Measurements from ENCODE around the gene SLC9A7. TPM values are rescaled to one million over a fixed set of nuclear protein-coding genes. Genes with fewer than 3 reads are reported as not detected.
"Not testable (repeated sequence)": the region's sequence is repeated elsewhere in the genome, so short reads cannot be mapped to it uniquely, and the experiment has no call there.

The SLC9A7 gene
- total RNA-seq, 1 donor from 2014 or later, result 10.7 TPM

DNA sequence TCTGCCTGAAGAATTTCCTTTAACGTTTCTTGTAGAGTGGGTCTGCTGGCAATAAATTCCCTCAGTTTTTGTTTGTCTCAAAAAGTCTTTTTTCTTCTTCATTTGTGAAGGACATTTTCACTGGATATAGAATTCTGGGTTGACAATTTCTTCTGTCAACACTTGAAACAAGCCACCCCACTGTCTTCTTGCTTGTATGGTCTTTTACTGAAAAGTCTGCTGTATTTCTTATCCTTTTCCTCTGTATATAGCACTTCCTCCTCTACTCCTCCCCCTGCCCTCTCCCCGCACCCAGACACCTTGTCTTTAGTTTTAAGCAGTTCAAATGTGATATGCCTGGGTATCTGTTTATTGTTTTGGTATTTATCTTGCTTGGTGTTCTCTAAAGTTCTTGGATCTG is 23.3 kb downstream of the SLC9A7 start:
- DNase-seq (ENCODE audit: low read depth), result no peak
- TF ChIP-seq, protein P1, sequence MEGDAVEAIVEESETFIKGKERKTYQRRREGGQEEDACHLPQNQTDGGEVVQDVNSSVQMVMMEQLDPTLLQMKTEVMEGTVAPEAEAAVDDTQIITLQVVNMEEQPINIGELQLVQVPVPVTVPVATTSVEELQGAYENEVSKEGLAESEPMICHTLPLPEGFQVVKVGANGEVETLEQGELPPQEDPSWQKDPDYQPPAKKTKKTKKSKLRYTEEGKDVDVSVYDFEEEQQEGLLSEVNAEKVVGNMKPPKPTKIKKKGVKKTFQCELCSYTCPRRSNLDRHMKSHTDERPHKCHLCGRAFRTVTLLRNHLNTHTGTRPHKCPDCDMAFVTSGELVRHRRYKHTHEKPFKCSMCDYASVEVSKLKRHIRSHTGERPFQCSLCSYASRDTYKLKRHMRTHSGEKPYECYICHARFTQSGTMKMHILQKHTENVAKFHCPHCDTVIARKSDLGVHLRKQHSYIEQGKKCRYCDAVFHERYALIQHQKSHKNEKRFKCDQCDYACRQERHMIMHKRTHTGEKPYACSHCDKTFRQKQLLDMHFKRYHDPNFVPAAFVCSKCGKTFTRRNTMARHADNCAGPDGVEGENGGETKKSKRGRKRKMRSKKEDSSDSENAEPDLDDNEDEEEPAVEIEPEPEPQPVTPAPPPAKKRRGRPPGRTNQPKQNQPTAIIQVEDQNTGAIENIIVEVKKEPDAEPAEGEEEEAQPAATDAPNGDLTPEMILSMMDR (conservative IDR thresholded peaks at IDR 0.05; ENCODE audit: low read depth, low read length), result no peak
- no peak overlapping the region for H3K4me3 ChIP-seq (ENCODE audit: low read depth, low read length)

DNA sequence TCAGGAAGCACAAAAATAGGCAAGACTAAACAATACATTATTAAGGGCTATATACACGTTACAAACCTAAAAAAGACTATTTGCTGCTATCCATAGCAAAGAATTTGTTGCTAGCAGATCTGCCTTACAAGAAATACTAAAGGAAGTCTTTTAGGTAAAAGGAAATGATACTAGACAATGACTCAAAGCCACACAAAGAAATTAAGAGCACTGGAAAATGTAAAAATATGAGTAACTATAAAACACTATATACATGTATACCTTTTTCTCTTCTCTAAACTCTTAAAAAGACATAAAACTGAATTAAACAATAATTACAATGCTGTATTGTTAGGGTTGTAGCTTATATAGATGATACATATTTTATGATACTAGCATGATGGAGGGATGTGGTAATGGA is 25.7 kb downstream of the SLC9A7 start:
- TF ChIP-seq, protein P1 (conservative IDR thresholded peaks at IDR 0.05; ENCODE audit: low read depth, low read length), result no peak
- DNase-seq (ENCODE audit: low read depth), result no peak
- no peak overlapping the region for H3K4me3 ChIP-seq (ENCODE audit: low read depth, low read length)

DNA sequence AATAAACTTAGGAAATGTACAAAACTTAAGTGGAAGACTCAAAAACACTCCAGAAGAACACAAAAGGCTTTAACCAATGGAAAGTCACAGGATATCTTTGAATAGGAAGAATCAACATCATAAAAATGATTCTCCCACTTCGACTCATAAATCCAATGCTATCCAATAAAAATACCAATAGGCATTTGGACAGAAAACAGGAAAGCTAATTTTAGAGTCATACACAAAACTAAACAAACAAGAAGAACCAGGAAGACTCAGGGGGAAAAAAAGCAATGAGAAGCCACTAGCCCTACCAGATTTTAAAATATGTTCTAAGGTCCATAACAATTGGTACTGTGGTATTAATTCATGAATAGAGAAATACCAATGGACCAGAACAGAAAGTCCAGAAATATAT is 28.2 kb downstream of the SLC9A7 start:
- TF ChIP-seq, protein P1 (conservative IDR thresholded peaks at IDR 0.05; ENCODE audit: low read depth, low read length), result no peak
- H3K4me3 ChIP-seq (ENCODE audit: low read depth, low read length), result no peak overlapping the region
- no peak for DNase-seq (ENCODE audit: low read depth)

DNA sequence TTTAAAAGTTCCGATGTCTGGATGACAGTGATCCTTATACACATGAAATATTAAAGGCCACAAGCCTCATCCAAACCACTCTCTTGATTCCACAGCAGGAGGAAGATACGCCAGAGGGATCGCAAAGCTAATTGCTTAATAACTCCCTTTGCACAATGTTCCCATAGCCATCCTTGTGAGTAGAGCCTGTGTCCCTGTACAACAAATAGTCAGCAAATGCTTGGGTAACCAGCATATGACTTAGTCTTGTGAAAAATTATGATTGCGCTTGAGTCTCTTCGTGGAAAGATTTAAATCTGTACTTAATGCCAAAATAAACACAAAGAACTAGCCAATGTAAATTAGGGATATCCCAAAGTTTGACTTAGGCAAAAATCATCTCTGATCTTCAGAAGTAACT is 31.5 kb downstream of the SLC9A7 start:
- no peak overlapping the region for H3K4me3 ChIP-seq (ENCODE audit: low read depth, low read length)
- TF ChIP-seq, protein P1 (conservative IDR thresholded peaks at IDR 0.05; ENCODE audit: low read depth, low read length), result no peak
- DNase-seq (ENCODE audit: low read depth), result no peak

DNA sequence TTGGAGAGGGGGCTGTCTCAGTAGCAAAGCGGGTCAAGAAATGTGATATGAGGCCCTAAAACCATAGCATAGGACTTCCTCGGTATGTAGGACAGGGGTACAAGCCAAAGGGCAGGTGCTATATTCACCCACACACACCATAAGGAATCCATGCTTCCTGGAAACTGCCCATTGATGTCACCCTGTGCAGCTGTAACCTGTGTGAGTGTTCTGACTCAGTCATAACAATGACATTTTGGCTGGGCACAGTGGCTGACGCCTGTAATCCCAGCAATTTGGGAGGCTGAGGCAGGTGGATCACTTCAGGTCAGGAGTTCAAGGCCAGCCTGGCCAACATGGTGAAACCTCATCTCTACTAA is 35.4 kb downstream of the SLC9A7 start:
- H3K4me3 ChIP-seq (ENCODE audit: low read depth, low read length); DNase-seq (ENCODE audit: low read depth): not testable (repeated sequence)

DNA sequence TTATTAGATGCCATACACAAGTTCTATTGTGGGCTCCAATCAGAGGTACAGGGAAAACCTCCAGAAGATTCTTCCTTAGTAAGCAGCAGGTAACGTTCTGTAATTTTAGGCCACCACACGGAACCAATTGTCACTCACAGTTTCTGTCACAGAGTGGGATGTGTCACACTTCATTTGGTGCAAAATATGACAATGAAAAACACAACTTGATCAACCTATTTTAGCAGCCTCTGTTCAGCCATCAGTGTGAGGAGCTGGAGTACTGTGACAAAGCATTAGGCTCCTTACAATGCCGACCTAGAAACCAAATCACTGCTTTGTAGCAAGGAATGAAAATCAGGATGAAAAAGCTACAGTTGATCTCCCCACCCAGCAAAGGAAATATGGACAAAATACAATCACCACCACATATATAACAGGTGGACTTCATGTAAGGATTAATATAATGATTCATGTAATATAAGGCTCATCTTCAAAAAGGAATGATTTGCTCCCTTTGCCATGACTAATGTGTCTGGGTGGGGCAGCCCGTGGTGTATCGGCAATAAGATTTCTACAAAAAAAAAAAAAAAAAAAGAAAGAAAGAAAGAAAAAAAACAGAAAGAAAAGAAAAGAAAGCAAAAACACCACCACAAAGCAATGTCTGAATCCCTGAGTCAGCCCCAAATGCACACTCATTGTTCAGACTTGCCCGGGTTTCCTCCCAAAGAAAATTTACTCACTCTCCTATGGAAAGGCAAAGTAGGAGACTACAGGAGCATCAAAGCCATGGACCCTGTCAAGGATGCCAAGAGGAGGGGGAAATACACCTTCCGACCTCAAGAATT is 36.0 kb downstream of the SLC9A7 start:
- H3K4me3 ChIP-seq (ENCODE audit: low read depth, low read length), result no peak overlapping the region
- TF ChIP-seq, protein P1 (conservative IDR thresholded peaks at IDR 0.05; ENCODE audit: low read depth, low read length), result no peak
- DNase-seq (ENCODE audit: low read depth), result no peak

DNA sequence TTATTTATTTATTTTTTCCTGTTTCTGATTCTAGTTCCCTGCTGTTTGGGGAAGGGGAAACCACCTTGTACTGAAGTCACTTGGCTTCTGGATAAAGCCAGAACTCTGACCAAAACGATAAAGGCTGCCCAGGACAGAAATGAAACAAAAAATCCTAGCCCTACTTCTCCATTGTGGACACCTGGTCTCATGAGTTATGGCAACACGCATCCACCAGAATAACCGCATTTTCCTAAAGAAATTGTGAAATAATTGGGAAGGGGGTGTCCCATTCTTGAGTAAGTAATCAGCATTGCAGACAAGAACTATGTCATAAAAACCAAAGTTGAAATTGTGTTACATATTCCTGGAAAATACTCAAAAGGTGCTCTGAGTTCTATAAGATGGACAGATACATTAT is 42.1 kb downstream of the SLC9A7 start:
- H3K4me3 ChIP-seq (ENCODE audit: low read depth, low read length), result no peak overlapping the region
- DNase-seq (ENCODE audit: low read depth), result no peak
- TF ChIP-seq, protein P1 (conservative IDR thresholded peaks at IDR 0.05; ENCODE audit: low read depth, low read length), result no peak

All from epithelial cell of proximal tubule (primary cell).